Caco-2 (cell line): ENCODE results near the gene PDXDC1. TPM values are rescaled to one million over a fixed set of nuclear protein-coding genes. Genes with fewer than 3 reads are reported as not detected.
"Not testable (repeated sequence)": the region's sequence is repeated elsewhere in the genome, so short reads cannot be mapped to it uniquely, and the experiment has no call there.

Experiments
- BruUV-seq: library from RNA; stranded (reverse); fragments of 400-500 nt; replicated peaks from 2 replicates; lab custom pipeline; 2021; lab: Mats Ljungman, UMichigan
- CTCF ChIA-PET: fragments of 300-600 bp; sonication (Branson Sonifier 250); formaldehyde crosslinking; loops from one replicate; lab custom pipeline; 2022; ENCODE audit warnings: antibody characterized with exemption; lab: Charles Lee
- POLR2A ChIA-PET: fragments of 300-600 bp; sonication (Branson Sonifier 250); formaldehyde crosslinking; loops from one replicate; lab custom pipeline; 2022; ENCODE audit warnings: antibody characterized with exemption; lab: Charles Lee
- DNase-seq, 2 experiments: peaks; one replicate each; pipeline versions ENCODE4 v3.0.0 to v3.0.0-alpha.2; 2020 to 2022
- H3K27me3 ChIP-seq: replicated peaks from 2 replicates; pipeline ENCODE4 v1.6.0; 2011; ENCODE audit warnings: low read length; ENCODE audit not compliant: control insufficient read depth, insufficient read depth
- H3K36me3 ChIP-seq: 2 replicates; pipeline ENCODE4 v1.5.1; 2011; ENCODE audit warnings: low read length; ENCODE audit not compliant: control insufficient read depth, insufficient read depth
- H3K4me1 ChIP-seq: fragments of 250-450 bp; sonication (Bioruptor Pico); 2 replicates; pipeline ENCODE4 v1.5.1; 2020; ENCODE audit warnings: mild to moderate bottlenecking
- H3K4me3 ChIP-seq: 2 replicates; pipeline ENCODE4 v1.5.1; 2011; ENCODE audit warnings: low read depth, mild to moderate bottlenecking, control low read depth, low read length
- H3K9me3 ChIP-seq: fragments of 250-450 bp; sonication (Bioruptor Pico); 2 replicates; pipeline ENCODE4 v1.5.1; 2020; ENCODE audit warnings: mild to moderate bottlenecking, moderate library complexity
- H3K27ac Mint-ChIP-seq: one replicate; pipeline ENCODE4 v1.8.0; 2022; ENCODE audit warnings: mixed read lengths; ENCODE audit not compliant: unreplicated experiment
- H3K27me3 Mint-ChIP-seq: one replicate; pipeline ENCODE4 v1.8.0; 2022; ENCODE audit warnings: mixed read lengths; ENCODE audit not compliant: insufficient read depth, unreplicated experiment
- H3K36me3 Mint-ChIP-seq: one replicate; pipeline ENCODE4 v1.8.0; 2022; ENCODE audit warnings: mild to moderate bottlenecking, mixed read lengths; ENCODE audit not compliant: insufficient read depth, unreplicated experiment
- H3K4me1 Mint-ChIP-seq: one replicate; pipeline ENCODE4 v1.8.0; 2022; ENCODE audit warnings: low read depth, mixed read lengths; ENCODE audit not compliant: unreplicated experiment
- H3K4me3 Mint-ChIP-seq: one replicate; pipeline ENCODE4 v1.8.0; 2022; ENCODE audit warnings: mild to moderate bottlenecking, moderate library complexity, mixed read lengths; ENCODE audit not compliant: unreplicated experiment
- H3K9me3 Mint-ChIP-seq: one replicate; pipeline ENCODE4 v1.8.0; 2022; ENCODE audit warnings: mixed read lengths; ENCODE audit not compliant: unreplicated experiment
- intact Hi-C: fragments of 100-400 bp; cut with micrococcal nuclease; formaldehyde crosslinking; loops from one replicate; pipeline ENCODE4 v1.10.0; 2022; ENCODE audit not compliant: unreplicated experiment
- total RNA-seq: library from RNA; stranded (reverse); gene quantifications from 2 replicates; pipeline ENCODE4 v1.2.3, GENCODE V29; 2022

Gene PDXDC1
- total RNA-seq, 1 experiment from 2014 or later, result 139 TPM

DNA sequence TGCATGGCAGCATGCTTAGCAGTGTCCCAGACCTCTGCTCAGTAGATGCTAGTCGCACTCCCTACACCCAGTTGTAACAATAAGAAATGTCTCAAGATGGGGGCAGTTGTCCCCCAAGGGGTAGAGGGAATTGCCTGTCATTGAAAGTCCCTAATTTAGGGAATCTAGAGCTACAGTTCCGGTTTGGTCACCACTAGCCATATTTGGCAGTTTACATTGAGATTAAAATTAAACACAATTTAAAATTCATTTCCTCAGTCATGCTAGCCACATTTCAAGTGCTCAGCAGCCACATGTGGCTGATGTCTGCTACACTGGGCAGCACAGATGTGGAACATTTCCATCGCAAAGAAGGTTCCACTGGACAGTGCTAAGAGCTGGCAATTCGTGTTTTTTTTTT, 4.1 kb downstream of the PDXDC1 start:
- peaks cover 26% of the 10 kb centered on the region for H3K4me1 Mint-ChIP-seq
- H3K9me3 ChIP-seq, H3K36me3 ChIP-seq, H3K9me3 Mint-ChIP-seq, CTCF ChIA-PET, POLR2A ChIA-PET, H3K27ac Mint-ChIP-seq, DNase-seq, H3K27me3 Mint-ChIP-seq, BruUV-seq, intact Hi-C loops, H3K4me3 Mint-ChIP-seq, H3K27me3 ChIP-seq, H3K4me3 ChIP-seq, H3K36me3 Mint-ChIP-seq: not testable (repeated sequence)
- peaks cover 36% of the 10 kb centered on the region for H3K4me1 ChIP-seq

GRCh38 chr16:14981234-14981633, 6.4 kb downstream of the PDXDC1 start:
- not testable (repeated sequence) for H3K27me3 ChIP-seq, DNase-seq, H3K27me3 Mint-ChIP-seq

GRCh38 chr16:14982521-14982920, 7.7 kb downstream of the PDXDC1 start:
- H3K36me3 ChIP-seq, POLR2A ChIA-PET, H3K27me3 ChIP-seq, H3K4me3 ChIP-seq, H3K27me3 Mint-ChIP-seq, BruUV-seq, CTCF ChIA-PET, H3K4me3 Mint-ChIP-seq, H3K27ac Mint-ChIP-seq, intact Hi-C loops, H3K9me3 ChIP-seq, DNase-seq, H3K9me3 Mint-ChIP-seq: not testable (repeated sequence)
- Mint-ChIP-seq H3K36me3 (peaks cover 30% of the 10 kb centered on the region), H3K4me1 (peaks cover 19% of the 10 kb centered on the region)
- H3K4me1 ChIP-seq, result peaks cover 33% of the 10 kb centered on the region

More at GRCh38 chr16:14981234-14981633, 6.4 kb downstream of the PDXDC1 start:
- H3K9me3 ChIP-seq, BruUV-seq, POLR2A ChIA-PET, H3K9me3 Mint-ChIP-seq, H3K4me3 Mint-ChIP-seq, H3K4me3 ChIP-seq, intact Hi-C loops, CTCF ChIA-PET, H3K36me3 ChIP-seq: not testable (repeated sequence)
- Mint-ChIP-seq H3K36me3 (peaks cover 19% of the 10 kb centered on the region), H3K27ac (peak overlapping the region; percentile 69), H3K4me1 (peaks cover 24% of the 10 kb centered on the region)
- H3K4me1 ChIP-seq, result peaks cover 36% of the 10 kb centered on the region

- H3K4me1 Mint-ChIP-seq, H3K27ac Mint-ChIP-seq, H3K4me3 Mint-ChIP-seq, H3K4me3 ChIP-seq, BruUV-seq, intact Hi-C loops, H3K36me3 ChIP-seq, DNase-seq, H3K9me3 ChIP-seq, POLR2A ChIA-PET, H3K27me3 Mint-ChIP-seq, CTCF ChIA-PET, H3K4me1 ChIP-seq, H3K9me3 Mint-ChIP-seq, H3K27me3 ChIP-seq: not testable (repeated sequence)
- peaks cover 64% of the 10 kb centered on the region for H3K36me3 Mint-ChIP-seq
These were observed 13.3 kb downstream of the PDXDC1 start for GRCh38 chr16:14988092-14988491.

- H3K4me1 Mint-ChIP-seq, H3K27ac Mint-ChIP-seq, CTCF ChIA-PET, H3K9me3 ChIP-seq, DNase-seq, H3K27me3 ChIP-seq, H3K36me3 ChIP-seq, H3K27me3 Mint-ChIP-seq, H3K4me3 ChIP-seq, H3K4me3 Mint-ChIP-seq, H3K4me1 ChIP-seq, BruUV-seq, POLR2A ChIA-PET, H3K9me3 Mint-ChIP-seq, intact Hi-C loops: not testable (repeated sequence)
- H3K36me3 Mint-ChIP-seq, result peaks cover 68% of the 10 kb centered on the region
These were observed 13.9 kb downstream of the PDXDC1 start for GRCh38 chr16:14988661-14989191.

- CTCF ChIA-PET, POLR2A ChIA-PET, H3K27ac Mint-ChIP-seq, H3K36me3 ChIP-seq, H3K27me3 Mint-ChIP-seq, H3K4me3 Mint-ChIP-seq, H3K9me3 ChIP-seq, H3K4me3 ChIP-seq, H3K9me3 Mint-ChIP-seq, BruUV-seq, intact Hi-C loops, H3K4me1 Mint-ChIP-seq, H3K4me1 ChIP-seq, H3K27me3 ChIP-seq, DNase-seq: not testable (repeated sequence)
- peaks cover 65% of the 10 kb centered on the region for H3K36me3 Mint-ChIP-seq
These were observed 14.8 kb downstream of the PDXDC1 start for GRCh38 chr16:14989291-14990281.
